A673 (cell line): Measurements from ENCODE around the gene FGGY. TPM values are rescaled to one million over a fixed set of nuclear protein-coding genes. Genes with fewer than 3 reads are reported as not detected.

Experiments
- BruUV-seq: library from RNA; stranded (reverse); fragments of 400-500 nt; replicated peaks from 2 replicates; lab custom pipeline; 2021; lab: Mats Ljungman, UMichigan
- CTCF ChIA-PET: fragments of 300-600 bp; sonication (Branson Sonifier 250); formaldehyde crosslinking; loops from one replicate; lab custom pipeline; 2022; ENCODE audit warnings: antibody characterized with exemption; lab: Charles Lee
- POLR2A ChIA-PET: fragments of 300-600 bp; sonication (Branson Sonifier 250); formaldehyde crosslinking; loops from one replicate; lab custom pipeline; 2022; ENCODE audit warnings: antibody characterized with exemption; ENCODE audit not compliant: low non-redundant PET; lab: Charles Lee
- DNase-seq: peaks from one replicate; pipeline ENCODE4 v3.0.0-alpha.2; 2015; ENCODE audit warnings: low spot score
- H3K27ac ChIP-seq: fragments of 200-600 bp; sonication (generic); 2 replicates; pipeline ENCODE4 v1.5.1; 2016; ENCODE audit warnings: mixed run types, low read depth, mild to moderate bottlenecking, mixed read lengths, antibody characterized with exemption, low read length; ENCODE audit not compliant: poor library complexity, severe bottlenecking
- H3K27me3 ChIP-seq: fragments of 200-600 bp; sonication (generic); replicated peaks from 2 replicates; pipeline ENCODE4 v1.6.1; 2017; ENCODE audit warnings: mixed run types, low read depth, mild to moderate bottlenecking, mixed read lengths, antibody characterized with exemption, low read length; ENCODE audit not compliant: insufficient read depth, poor library complexity
- H3K36me3 ChIP-seq: fragments of 200-600 bp; sonication (generic); 2 replicates; pipeline ENCODE4 v1.6.1; 2016; ENCODE audit warnings: mixed run types, mild to moderate bottlenecking, mixed read lengths, antibody characterized with exemption, low read length; ENCODE audit not compliant: insufficient read depth, poor library complexity, severe bottlenecking
- H3K4me1 ChIP-seq: fragments of 200-600 bp; sonication (generic); 2 replicates; pipeline ENCODE4 v1.6.1; 2017; ENCODE audit warnings: mixed run types, mild to moderate bottlenecking, mixed read lengths, antibody characterized with exemption, low read length; ENCODE audit not compliant: insufficient read depth, poor library complexity, severe bottlenecking
- H3K4me3 ChIP-seq: fragments of 200-600 bp; sonication (generic); 2 replicates; pipeline ENCODE4 v1.5.1; 2016; ENCODE audit warnings: low read depth, mixed run types, mild to moderate bottlenecking, mixed read lengths, low read length; ENCODE audit not compliant: poor library complexity, severe bottlenecking
- H3K9me3 ChIP-seq: fragments of 200-600 bp; sonication (generic); 2 replicates; pipeline ENCODE4 v1.6.1; 2016; ENCODE audit warnings: mixed run types, low read depth, mild to moderate bottlenecking, mixed read lengths, antibody characterized with exemption, low read length; ENCODE audit not compliant: poor library complexity, severe bottlenecking
- EZH2 ChIP-seq: fragments of 200-600 bp; sonication (generic); IDR thresholded peaks from 2 replicates; pipeline ENCODE4 v1.6.1; 2017; ENCODE audit warnings: borderline replicate concordance, low read depth, mild to moderate bottlenecking, mixed read lengths, antibody characterized with exemption, low read length; ENCODE audit not compliant: poor library complexity, severe bottlenecking
- intact Hi-C: fragments of 100-400 bp; cut with micrococcal nuclease; formaldehyde crosslinking; loops from one replicate; pipeline ENCODE4 v1.10.0; 2022; ENCODE audit not compliant: unreplicated experiment
- total RNA-seq: library from RNA; stranded (reverse); gene quantifications from 2 replicates; pipeline ENCODE4 v1.2.3, GENCODE V29; 2021
- TF ChIP-seq, protein P1 (sequence below): fragments of 300-800, 200-600 bp; sonication (generic); conservative IDR thresholded peaks from 2 replicates; pipeline ENCODE4 v1.5.1; 2017; ENCODE audit warnings: low read depth, mild to moderate bottlenecking, antibody characterized with exemption, low read length, moderate library complexity, mixed read lengths

Gene FGGY
- total RNA-seq, 1 experiment from 2014 or later, result 2.6 TPM

DNA sequence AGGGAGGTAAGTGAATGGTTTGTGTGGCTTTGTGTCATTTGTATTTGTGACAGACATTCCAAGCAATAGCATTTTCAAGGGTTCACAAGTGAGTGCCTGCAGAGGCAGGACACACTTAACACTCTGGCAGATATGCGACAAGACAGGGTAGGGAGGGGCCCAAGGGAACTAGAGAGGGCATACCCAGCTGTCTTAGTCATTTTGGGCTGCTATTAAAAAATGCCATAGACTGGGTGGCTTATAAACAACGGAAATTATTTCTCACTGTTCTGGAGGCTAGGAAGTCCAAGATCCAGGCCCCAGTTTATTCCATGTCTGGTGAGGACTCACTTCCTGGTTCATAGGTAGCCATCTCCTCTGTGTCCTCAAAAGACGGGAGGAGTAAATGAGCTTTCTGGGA lies 137.4 kb downstream of the FGGY start:
- peak; percentile 29 for DNase-seq
- Histone ChIP-seq H3K27ac (no peak overlapping the region), H3K4me3 (no peak overlapping the region), H3K9me3 (no peaks in the 10 kb centered on the region), H3K4me1 (no peaks in the 10 kb centered on the region), H3K36me3 (no peaks in the 10 kb centered on the region), H3K27me3 (no peaks in the 10 kb centered on the region)
- CTCF ChIA-PET, result no interaction called here
- intact Hi-C loops, result no loop called here
- TF ChIP-seq, protein P1, sequence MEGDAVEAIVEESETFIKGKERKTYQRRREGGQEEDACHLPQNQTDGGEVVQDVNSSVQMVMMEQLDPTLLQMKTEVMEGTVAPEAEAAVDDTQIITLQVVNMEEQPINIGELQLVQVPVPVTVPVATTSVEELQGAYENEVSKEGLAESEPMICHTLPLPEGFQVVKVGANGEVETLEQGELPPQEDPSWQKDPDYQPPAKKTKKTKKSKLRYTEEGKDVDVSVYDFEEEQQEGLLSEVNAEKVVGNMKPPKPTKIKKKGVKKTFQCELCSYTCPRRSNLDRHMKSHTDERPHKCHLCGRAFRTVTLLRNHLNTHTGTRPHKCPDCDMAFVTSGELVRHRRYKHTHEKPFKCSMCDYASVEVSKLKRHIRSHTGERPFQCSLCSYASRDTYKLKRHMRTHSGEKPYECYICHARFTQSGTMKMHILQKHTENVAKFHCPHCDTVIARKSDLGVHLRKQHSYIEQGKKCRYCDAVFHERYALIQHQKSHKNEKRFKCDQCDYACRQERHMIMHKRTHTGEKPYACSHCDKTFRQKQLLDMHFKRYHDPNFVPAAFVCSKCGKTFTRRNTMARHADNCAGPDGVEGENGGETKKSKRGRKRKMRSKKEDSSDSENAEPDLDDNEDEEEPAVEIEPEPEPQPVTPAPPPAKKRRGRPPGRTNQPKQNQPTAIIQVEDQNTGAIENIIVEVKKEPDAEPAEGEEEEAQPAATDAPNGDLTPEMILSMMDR, result no peak
- no peak for TF ChIP-seq EZH2
- POLR2A ChIA-PET, result no interaction called here
- BruUV-seq, result no TSS peak

DNA sequence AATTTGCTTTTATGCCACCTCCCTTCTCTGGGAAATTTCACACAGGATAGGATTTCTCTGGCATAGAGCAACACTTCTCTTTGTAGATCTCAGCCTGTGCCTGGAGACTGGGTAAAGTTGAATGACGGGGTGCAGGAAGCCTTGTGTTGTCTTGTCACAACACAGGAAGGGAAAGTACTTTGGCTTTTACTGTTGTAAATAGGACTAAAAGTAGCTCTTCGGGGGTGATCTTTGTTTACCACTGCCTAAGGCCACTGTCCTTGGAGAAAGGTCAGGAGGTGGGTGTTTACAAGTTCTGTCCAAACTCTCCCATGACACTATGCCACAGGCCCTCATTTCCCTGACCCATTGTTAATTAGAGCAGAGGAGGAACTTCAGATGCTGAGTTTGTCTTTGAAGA lies 139.7 kb downstream of the FGGY start:
- DNase-seq, result no peak
- intact Hi-C loops, result no loop called here
- Histone ChIP-seq H3K4me1 (no peaks in the 10 kb centered on the region), H3K4me3 (no peak overlapping the region), H3K36me3 (no peaks in the 10 kb centered on the region), H3K9me3 (no peaks in the 10 kb centered on the region), H3K27ac (no peak overlapping the region), H3K27me3 (no peaks in the 10 kb centered on the region)
- BruUV-seq, result no TSS peak
- TF ChIP-seq EZH2, result no peak
- TF ChIP-seq, protein P1, result no peak
- CTCF ChIA-PET, result no interaction called here
- POLR2A ChIA-PET, result no interaction called here

DNA sequence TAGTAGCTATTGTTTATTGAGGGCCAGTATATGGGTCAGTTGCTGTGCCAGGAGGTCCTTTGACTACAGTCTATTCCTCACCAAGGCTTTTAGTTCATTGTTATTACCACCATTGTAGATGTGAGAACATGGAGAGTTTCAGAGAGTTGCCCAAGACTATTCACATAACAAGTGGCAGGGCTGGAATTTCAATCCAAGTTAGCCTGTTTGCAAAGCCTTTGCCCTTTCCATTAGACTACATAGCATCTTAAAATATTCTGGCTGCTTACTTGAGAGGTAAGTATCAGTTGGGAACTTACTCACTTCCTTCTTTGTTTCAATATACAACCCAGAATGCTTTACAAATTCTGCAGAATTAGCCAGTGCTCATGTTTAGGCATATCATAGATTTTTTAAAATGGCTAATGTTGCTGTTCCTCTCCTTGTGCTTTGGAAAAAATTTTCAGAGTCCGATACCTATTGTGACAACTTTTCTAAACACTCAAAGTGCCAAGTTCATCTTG lies 141.2 kb downstream of the FGGY start:
- ChIA-PET POLR2A (no interaction called here), CTCF (no interaction called here)
- no peak overlapping the region for H3K27ac ChIP-seq
- no peaks in the 10 kb centered on the region for H3K36me3 ChIP-seq
- intact Hi-C loops, result no loop called here
- DNase-seq, result no peak
- no peak overlapping the region for H3K4me3 ChIP-seq
- no TSS peak for BruUV-seq
- no peaks in the 10 kb centered on the region for H3K4me1 ChIP-seq
- H3K9me3 ChIP-seq, result no peaks in the 10 kb centered on the region
- TF ChIP-seq, protein P1, result no peak
- no peak for TF ChIP-seq EZH2
- no peaks in the 10 kb centered on the region for H3K27me3 ChIP-seq
